GM12892 (cell line): ENCODE data around the gene CDK2.
"Not testable (repeated sequence)": the region's sequence is repeated elsewhere in the genome, so short reads cannot be mapped to it uniquely, and the experiment has no call there.

Source experiments
- POLR2A ChIP-seq: IDR thresholded peaks from 2 replicates; pipeline ENCODE4 v1.6.1; 2011; ENCODE audit warnings: low read depth, low read length, control low read depth
- POLR2AphosphoS5 ChIP-seq: IDR thresholded peaks from 2 replicates; pipeline ENCODE4 v1.6.1; 2011; ENCODE audit warnings: low read depth, low read length, control low read depth

- not testable (repeated sequence) for TF ChIP-seq POLR2A, POLR2AphosphoS5
Observed at GRCh38 chr12:55985976-55986375, 19.3 kb downstream of the CDK2 start.
